Retinal pigment epithelial cell (primary cell): ENCODE measurements around the gene RLF.

ENCODE experiments used
- DNase-seq: peaks from one replicate; pipeline ENCODE4 v3.0.0-alpha.2; 2010; ENCODE audit warnings: low read depth
- H3K4me3 ChIP-seq: 2 replicates; pipeline ENCODE4 v1.5.1; 2011; ENCODE audit warnings: mild to moderate bottlenecking, low read length, control low read depth, moderate library complexity
- CTCF ChIP-seq: conservative IDR thresholded peaks from 2 replicates; pipeline ENCODE4 v1.5.1; 2011; ENCODE audit warnings: low read depth, low read length, control low read depth, inconsistent platforms

RLF gene

DNA sequence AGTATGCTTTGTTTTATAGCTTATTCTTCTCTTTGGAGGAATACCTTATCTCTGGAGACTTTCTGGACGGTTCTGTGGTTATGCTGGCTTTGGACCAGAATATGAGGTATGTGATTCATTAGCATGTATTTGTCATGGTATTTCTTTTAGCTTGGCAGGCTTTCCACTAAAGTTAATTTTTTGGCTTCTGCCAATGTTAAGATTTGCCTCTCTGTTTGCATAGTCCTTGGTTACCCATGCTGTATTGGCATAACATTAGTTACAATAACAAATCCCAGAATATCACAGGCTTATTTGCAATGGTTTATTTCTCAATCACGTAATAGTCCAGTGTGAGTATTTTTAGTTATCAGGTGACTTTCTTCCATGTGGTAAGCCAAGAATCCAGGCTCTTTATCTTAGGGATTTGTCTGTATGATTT, 106.6 kb downstream of the RLF start:
- DNase-seq, result peak; percentile 91
- H3K4me3 ChIP-seq, result no peak overlapping the region
- no peak for TF ChIP-seq CTCF

GRCh38 chr1:40268211-40268610, 107.0 kb downstream of the RLF start:
- TF ChIP-seq CTCF, result no peak
- no peak overlapping the region for H3K4me3 ChIP-seq
- no peak for DNase-seq

GRCh38 chr1:40270152-40270834, 109.1 kb downstream of the RLF start:
- no peak for DNase-seq
- no peak for TF ChIP-seq CTCF

DNA sequence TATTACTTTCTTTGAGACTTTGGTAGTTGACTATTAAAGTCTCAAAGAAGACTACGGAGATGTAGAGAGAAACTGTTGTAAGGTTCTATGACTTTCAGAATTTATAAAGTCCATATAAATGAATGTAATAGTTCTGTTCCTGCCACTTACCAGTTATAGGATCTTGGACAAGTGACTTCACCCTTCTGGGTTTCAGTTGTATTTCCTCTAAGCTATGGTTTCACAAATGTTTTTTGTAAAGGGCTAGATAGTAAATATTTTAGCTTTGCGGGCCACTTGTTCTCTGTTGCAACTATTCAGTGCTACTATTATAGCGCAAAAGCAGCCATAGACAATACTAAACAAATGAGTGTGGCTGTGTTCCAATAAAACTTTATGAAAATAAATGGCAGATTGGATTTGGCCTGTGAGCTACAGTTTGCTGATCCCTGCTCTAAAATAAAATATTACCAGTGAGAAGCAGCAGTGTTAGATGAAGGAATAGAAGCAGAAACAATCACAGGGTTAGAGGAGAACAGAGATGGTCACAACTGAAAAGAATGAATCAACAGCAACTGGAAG, 111.5 kb downstream of the RLF start:
- no peak overlapping the region for H3K4me3 ChIP-seq
- DNase-seq, result no peak
- TF ChIP-seq CTCF, result no peak

More at GRCh38 chr1:40270152-40270834, 109.1 kb downstream of the RLF start:
- H3K4me3 ChIP-seq, result no peak overlapping the region

DNA sequence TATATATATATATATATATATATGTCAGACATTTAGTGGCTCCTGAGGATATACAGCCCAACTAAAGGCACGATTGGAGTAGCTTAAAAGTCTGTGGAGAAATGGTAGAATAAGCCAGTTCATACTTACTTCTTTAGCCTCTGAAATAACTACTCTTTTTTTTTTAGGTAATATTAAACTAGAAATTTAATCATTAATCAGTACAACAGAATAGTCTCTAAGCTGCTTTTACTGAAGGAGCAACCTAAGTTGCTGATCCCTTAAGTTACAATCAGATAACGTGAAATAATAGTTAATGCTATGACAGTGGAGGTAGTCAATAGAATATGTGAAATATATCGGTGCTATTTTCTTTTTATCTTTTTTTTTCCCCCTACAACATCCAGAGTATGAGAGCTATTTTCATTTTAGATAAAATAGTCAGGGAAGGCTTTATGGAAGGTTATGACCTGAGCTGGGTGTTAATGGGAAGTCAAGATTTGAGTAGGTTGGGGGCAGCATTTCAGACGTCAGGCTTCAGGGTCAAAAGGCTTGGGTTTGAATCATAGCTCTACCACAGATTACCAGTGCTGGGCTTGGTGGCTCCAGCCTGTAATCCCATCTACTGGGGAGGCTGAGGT, 112.5 kb downstream of the RLF start:
- no peak overlapping the region for H3K4me3 ChIP-seq
- no peak for TF ChIP-seq CTCF
- DNase-seq, result no peak

GRCh38 chr1:40274331-40274730, 113.1 kb downstream of the RLF start:
- DNase-seq, result no peak
- no peak overlapping the region for H3K4me3 ChIP-seq
- no peak for TF ChIP-seq CTCF

- no peak overlapping the region for H3K4me3 ChIP-seq
- no peak for TF ChIP-seq CTCF
- DNase-seq, result no peak
Measured at GRCh38 chr1:40276122-40276521, 114.9 kb downstream of the RLF start.
